AG04449 (cell line): ENCODE measurements around the gene PCNP.

ENCODE experiments used
- CTCF ChIA-PET: fragments of 350-600 bp; formaldehyde crosslinking; extraction: SDS; loops from one replicate; lab custom pipeline; 2021; ENCODE audit warnings: antibody characterized with exemption; lab: Yijun Ruan, JAX
- POLR2A ChIA-PET: fragments of 400-600, 350-600 bp; formaldehyde crosslinking; extraction: SDS; loops from one replicate; lab custom pipeline; 2020; ENCODE audit warnings: antibody characterized with exemption, inconsistent platforms; lab: Yijun Ruan, JAX
- DNase-seq: peaks from one replicate; pipeline ENCODE4 v3.0.0-alpha.2; 2010; ENCODE audit warnings: low read depth, low spot score
- H3K4me3 ChIP-seq: 2 replicates; pipeline ENCODE4 v1.5.1; 2011; ENCODE audit warnings: low read depth, mild to moderate bottlenecking, control low read depth, low read length
- TF ChIP-seq, protein P1 (sequence below): IDR thresholded peaks from one replicate; pipeline ENCODE4 v1.5.1; 2011; ENCODE audit warnings: mild to moderate bottlenecking, moderate library complexity, low read length, control low read depth, inconsistent platforms; ENCODE audit not compliant: insufficient read depth; ENCODE audit errors: missing control alignments

The PCNP gene

GRCh38 chr3:101615525-101615924 is 41.5 kb downstream of the PCNP start:
- POLR2A ChIA-PET: no interaction called here
- H3K4me3 ChIP-seq: no peak overlapping the region
- CTCF ChIA-PET: no interaction called here
- TF ChIP-seq, protein P1, sequence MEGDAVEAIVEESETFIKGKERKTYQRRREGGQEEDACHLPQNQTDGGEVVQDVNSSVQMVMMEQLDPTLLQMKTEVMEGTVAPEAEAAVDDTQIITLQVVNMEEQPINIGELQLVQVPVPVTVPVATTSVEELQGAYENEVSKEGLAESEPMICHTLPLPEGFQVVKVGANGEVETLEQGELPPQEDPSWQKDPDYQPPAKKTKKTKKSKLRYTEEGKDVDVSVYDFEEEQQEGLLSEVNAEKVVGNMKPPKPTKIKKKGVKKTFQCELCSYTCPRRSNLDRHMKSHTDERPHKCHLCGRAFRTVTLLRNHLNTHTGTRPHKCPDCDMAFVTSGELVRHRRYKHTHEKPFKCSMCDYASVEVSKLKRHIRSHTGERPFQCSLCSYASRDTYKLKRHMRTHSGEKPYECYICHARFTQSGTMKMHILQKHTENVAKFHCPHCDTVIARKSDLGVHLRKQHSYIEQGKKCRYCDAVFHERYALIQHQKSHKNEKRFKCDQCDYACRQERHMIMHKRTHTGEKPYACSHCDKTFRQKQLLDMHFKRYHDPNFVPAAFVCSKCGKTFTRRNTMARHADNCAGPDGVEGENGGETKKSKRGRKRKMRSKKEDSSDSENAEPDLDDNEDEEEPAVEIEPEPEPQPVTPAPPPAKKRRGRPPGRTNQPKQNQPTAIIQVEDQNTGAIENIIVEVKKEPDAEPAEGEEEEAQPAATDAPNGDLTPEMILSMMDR: no peak
- DNase-seq: no peak

GRCh38 chr3:101617478-101617877 is 43.5 kb downstream of the PCNP start:
- ChIA-PET CTCF (no interaction called here), POLR2A (no interaction called here)
- TF ChIP-seq, protein P1: no peak
- no peak overlapping the region for H3K4me3 ChIP-seq
- no peak for DNase-seq

GRCh38 chr3:101618726-101619125 is 44.7 kb downstream of the PCNP start:
- ChIA-PET POLR2A (no interaction called here), CTCF (no interaction called here)
- TF ChIP-seq, protein P1: no peak
- no peak for DNase-seq
- no peak overlapping the region for H3K4me3 ChIP-seq

DNA sequence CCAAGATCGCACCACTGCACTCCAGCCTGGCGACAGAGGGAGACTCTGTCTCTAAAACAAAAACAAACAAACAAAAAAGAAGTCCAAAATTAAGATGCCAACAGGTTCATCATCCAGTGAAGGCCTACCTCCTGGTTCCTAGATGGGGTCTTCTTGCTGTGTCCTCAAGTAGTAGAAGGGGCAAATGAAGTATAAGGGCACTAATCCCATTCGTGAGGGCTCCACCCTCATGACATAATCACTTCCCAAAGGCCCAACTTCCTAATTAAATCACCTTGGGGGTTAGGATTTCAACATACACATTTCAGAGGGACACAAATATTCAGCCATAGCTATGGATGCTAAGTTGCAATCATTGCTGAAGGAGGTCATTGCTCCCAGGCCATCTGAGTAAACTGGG is 45.8 kb downstream of the PCNP start:
- CTCF ChIA-PET: interaction anchor here (1.1 kb wide), 1 partner anchor 88 kb away, joined by 3 read pairs; no protein-coding TSS in a partner anchor
- POLR2A ChIA-PET: no interaction called here

DNA sequence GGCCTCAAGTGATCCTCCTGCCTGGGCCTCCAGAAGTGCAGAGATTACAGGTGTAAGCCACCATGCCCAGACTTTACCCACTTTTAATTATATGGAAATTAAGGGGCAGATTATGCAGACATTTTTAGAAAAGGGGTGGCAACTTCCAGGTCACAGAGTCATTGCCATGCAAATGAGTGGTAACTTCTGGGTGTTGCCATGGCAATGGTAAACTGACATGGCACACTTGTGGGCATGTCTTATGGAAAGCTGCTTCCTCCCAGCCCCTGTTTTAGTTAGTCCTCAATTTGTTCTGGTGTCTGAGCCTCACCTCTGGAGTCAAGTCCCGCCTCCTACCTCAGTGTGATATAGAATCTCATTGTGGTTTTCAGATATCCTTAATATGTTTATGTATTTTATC is 49.7 kb downstream of the PCNP start:
- no peak overlapping the region for H3K4me3 ChIP-seq
- DNase-seq: no peak
- ChIA-PET POLR2A (no interaction called here), CTCF (no interaction called here)
- TF ChIP-seq, protein P1: no peak

More for the DNA sequence above, 45.8 kb downstream of the PCNP start:
- TF ChIP-seq, protein P1: no peak
- DNase-seq: no peak
- no peak overlapping the region for H3K4me3 ChIP-seq

DNA sequence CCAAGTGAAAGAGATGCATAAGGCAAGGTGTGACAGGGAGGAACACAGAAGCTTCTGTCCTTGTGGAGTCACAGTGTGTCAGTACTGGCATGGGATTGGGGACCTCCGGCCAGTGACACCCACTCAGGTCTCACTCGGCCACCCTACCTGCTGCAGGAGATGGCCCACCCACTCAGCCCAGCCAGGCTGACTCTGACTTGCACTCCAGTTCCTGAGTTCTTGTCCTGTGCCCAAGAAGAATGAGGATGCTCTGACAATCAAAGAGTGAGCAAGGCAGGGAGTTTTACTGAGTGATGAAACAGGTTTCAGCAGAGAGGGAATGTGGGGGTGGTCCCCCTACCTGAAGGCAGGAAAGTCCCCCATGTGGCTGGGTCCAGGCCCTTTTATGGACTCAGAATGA is 50.9 kb downstream of the PCNP start:
- TF ChIP-seq, protein P1: no peak
- ChIA-PET POLR2A (no interaction called here), CTCF (interaction anchor here (1.3 kb wide), 1 partner anchor 15 kb away, joined by 4 read pairs; no protein-coding TSS in a partner anchor)
- no peak for DNase-seq
- no peak overlapping the region for H3K4me3 ChIP-seq
